SKM-1 treated with dmso at 0.1 percent for 144 hours (cell line): ENCODE data around the gene METTL8.
"Not testable (repeated sequence)": the region's sequence is repeated elsewhere in the genome, so short reads cannot be mapped to it uniquely, and the experiment has no call there.

Experiments used
- DNase-seq: peaks from one replicate; lab custom pipeline; 2025; ENCODE audit not compliant: unreplicated experiment; lab: John Stamatoyannopoulos, UW

The METTL8 gene

GRCh38 chr2:171402906-171403580, 30.7 kb downstream of the METTL8 start:
- no peak for DNase-seq

GRCh38 chr2:171401947-171402346, 31.8 kb downstream of the METTL8 start:
- no peak for DNase-seq

- no peak for DNase-seq
These were observed 33.4 kb downstream of the METTL8 start for GRCh38 chr2:171400395-171400794.

- DNase-seq: no peak
These were observed 34.5 kb downstream of the METTL8 start for GRCh38 chr2:171399292-171399691.

GRCh38 chr2:171394164-171394740, 39.5 kb downstream of the METTL8 start:
- DNase-seq: peak; percentile 10

- no peak for DNase-seq
These were observed 40.3 kb downstream of the METTL8 start for GRCh38 chr2:171393487-171393886.

- no peak for DNase-seq
These were observed 42.3 kb downstream of the METTL8 start for GRCh38 chr2:171391532-171391931.

- DNase-seq: no peak
These were observed 42.8 kb downstream of the METTL8 start for GRCh38 chr2:171390941-171391516.

- DNase-seq: no peak
These were observed 44.0 kb downstream of the METTL8 start for GRCh38 chr2:171389780-171390179.

- DNase-seq: no peak
These were observed 44.5 kb downstream of the METTL8 start for GRCh38 chr2:171389325-171389724.

GRCh38 chr2:171387052-171387451, 46.7 kb downstream of the METTL8 start:
- no peak for DNase-seq

GRCh38 chr2:171386627-171387026, 47.2 kb downstream of the METTL8 start:
- no peak for DNase-seq

GRCh38 chr2:171383134-171383533, 50.7 kb downstream of the METTL8 start:
- no peak for DNase-seq

GRCh38 chr2:171382175-171382574, 51.6 kb downstream of the METTL8 start:
- not testable (repeated sequence) for DNase-seq

- DNase-seq: not testable (repeated sequence)
These were observed 55.9 kb downstream of the METTL8 start for GRCh38 chr2:171377852-171378251.

GRCh38 chr2:171367692-171368091, 66.1 kb downstream of the METTL8 start:
- no peak for DNase-seq

GRCh38 chr2:171365778-171366177, 68.0 kb downstream of the METTL8 start:
- DNase-seq: no peak

GRCh38 chr2:171365232-171365631, 68.6 kb downstream of the METTL8 start:
- DNase-seq: no peak

GRCh38 chr2:171362396-171362795, 71.4 kb downstream of the METTL8 start:
- no peak for DNase-seq

- DNase-seq: no peak
These were observed 72.9 kb downstream of the METTL8 start for GRCh38 chr2:171360905-171361304.

- DNase-seq: not testable (repeated sequence)
These were observed 80.0 kb downstream of the METTL8 start for GRCh38 chr2:171353746-171354145.

- no peak for DNase-seq
These were observed 85.7 kb downstream of the METTL8 start for GRCh38 chr2:171348056-171348455.
